HCEC 1CT (cell line): ENCODE measurements around the gene SST.

Source experiments
- DNase-seq: peaks from one replicate; pipeline ENCODE4 v3.0.0-alpha.2; 2017

Gene SST

DNA sequence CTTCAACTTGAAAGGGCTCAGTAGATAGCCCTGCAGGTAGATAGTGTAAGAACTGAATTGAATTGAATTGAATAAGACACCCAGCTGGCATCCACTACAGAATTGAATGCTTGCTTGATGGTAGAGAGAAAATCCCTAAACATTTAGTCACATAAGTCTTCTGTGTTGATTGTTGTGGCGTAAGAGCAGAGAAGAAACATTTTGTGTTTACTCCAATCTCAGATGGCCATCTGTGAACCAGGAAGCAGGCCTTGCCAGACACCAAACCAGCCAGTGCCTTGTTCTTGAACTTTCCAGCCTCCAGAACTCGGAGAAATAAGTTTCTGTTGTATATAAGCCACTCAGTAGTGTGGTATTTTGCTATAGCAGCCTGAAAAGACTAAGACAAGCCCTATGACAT, 43.6 kb downstream of the SST start:
- DNase-seq, result peak; percentile 4

DNA sequence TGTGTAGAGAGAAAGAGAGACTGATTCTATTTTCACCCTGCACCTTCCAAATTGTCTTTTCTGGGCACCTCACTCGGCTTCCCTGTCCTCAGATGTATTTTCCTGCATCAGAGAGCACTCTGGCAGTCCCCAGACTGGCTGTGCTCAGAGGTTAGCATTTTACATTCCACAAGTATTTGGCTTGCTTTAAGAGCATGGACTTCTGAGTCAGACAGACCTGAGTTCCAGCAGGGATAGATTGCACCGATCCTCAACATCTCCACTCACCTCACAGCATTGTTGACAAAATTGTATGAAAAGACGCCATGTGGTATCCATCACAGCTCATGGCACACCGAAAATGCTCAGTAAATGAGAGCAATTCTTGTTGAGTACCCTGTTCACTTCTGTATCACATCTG, 45.6 kb downstream of the SST start:
- peak; percentile 21 for DNase-seq

DNA sequence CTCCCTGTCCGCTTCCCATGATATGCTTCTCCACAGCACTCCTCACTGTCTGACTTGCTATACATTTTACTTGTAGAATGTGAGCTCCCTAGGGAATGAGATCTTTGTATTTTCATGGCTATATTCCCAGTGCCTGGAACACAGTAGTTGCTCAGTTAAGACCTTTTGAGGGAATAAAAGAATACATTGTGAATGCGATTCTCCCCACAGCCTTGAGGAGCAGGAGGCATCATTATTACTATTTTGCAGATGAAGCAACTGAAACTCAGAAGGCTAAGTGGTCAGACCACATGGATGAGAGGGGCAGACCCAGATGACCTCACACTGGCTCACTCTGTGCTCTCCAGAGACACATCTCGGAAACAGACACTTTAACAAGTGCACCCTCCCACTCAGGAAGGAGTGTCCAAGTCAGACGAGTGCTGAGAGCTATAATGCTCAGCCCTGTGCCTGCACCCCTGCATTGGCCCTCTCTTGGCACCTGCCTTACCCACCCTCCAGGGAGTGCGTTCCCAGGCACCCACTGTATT, 46.8 kb downstream of the SST start:
- DNase-seq, result no peak

DNA sequence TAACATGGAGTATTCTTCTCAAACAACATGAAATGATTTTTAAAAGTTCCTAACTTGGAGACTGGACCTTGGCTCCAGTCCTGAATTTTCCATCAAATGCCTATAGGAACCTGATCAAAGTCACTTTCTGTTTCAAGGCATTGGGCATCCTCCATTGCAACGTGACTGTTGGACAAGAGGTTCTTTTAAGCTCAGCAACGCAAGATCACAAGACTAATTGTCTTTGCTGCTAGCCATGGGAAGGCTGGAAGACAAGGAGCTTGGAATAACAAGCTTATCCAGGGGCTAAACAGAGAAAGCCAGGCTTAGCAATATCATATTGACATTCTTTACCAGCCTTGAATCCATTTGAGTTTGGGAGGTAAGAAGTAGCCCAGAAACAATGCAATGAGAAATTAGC, 48.3 kb downstream of the SST start:
- DNase-seq, result no peak

DNA sequence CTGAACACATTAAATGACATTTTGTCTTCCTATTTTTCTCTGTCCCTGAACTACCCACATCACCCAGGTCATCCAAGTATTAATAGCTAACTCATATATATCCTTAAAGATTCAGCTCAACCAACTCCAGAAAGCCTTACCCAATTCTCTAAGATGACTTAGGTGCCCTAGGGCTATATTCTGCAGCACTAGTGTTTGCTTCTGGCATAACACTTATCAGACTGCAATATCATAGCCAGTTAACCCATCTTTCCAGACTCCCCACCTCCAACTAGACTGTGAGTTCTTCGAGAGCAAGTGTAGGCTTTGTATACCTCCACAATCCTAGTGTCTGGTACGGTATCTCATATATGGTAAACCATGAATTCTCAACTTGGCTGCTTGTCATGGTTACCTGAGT, 50.7 kb downstream of the SST start:
- no peak for DNase-seq
